H9 (cell line): ENCODE data around the gene ZNF133. TPM values are rescaled to one million over a fixed set of nuclear protein-coding genes. Genes with fewer than 3 reads are reported as not detected.

Source experiments
- DNase-seq: peaks from one replicate; pipeline ENCODE4 v3.0.0-alpha.2; 2017
- H2AFZ ChIP-seq: one replicate; pipeline ENCODE4 v1.6.1; 2013; ENCODE audit warnings: mild to moderate bottlenecking, low read length, control low read depth, moderate library complexity
- H2AK5ac ChIP-seq: 2 replicates; pipeline ENCODE4 v1.6.1; 2013; ENCODE audit warnings: low read length, control low read depth, mixed read lengths; ENCODE audit not compliant: insufficient read length
- H2BK120ac ChIP-seq: one replicate; pipeline ENCODE4 v1.6.1; 2013; ENCODE audit warnings: low read depth, mild to moderate bottlenecking, low read length, control low read depth, inconsistent platforms; ENCODE audit not compliant: poor library complexity, severe bottlenecking
- H2BK12ac ChIP-seq: 2 replicates; pipeline ENCODE4 v1.6.1; 2013; ENCODE audit warnings: low read length, control low read depth, mixed read lengths, low read depth; ENCODE audit not compliant: insufficient read length
- H2BK15ac ChIP-seq: 2 replicates; pipeline ENCODE4 v1.6.1; 2013; ENCODE audit warnings: low read depth, low read length, control low read depth
- H2BK20ac ChIP-seq: one replicate; pipeline ENCODE4 v1.6.1; 2013; ENCODE audit warnings: low read depth, mild to moderate bottlenecking, low read length, control low read depth, inconsistent platforms; ENCODE audit not compliant: poor library complexity, severe bottlenecking
- H2BK5ac ChIP-seq: 2 replicates; pipeline ENCODE4 v1.6.1; 2013; ENCODE audit warnings: low read length, control low read depth, mixed read lengths; ENCODE audit not compliant: insufficient read length
- H3K14ac ChIP-seq: 2 replicates; pipeline ENCODE4 v1.6.1; 2013; ENCODE audit warnings: low read length, control low read depth; ENCODE audit not compliant: insufficient read depth
- H3K18ac ChIP-seq: 2 replicates; pipeline ENCODE4 v1.6.1; 2013; ENCODE audit warnings: low read depth, mild to moderate bottlenecking, mixed read lengths, low read length, control low read depth; ENCODE audit not compliant: insufficient read length
- H3K23ac ChIP-seq: 2 replicates; pipeline ENCODE4 v1.6.1; 2013; ENCODE audit warnings: low read length, control low read depth, mixed read lengths, low read depth; ENCODE audit not compliant: insufficient read length
- H3K23me2 ChIP-seq: 2 replicates; pipeline ENCODE4 v1.6.1; 2013; ENCODE audit warnings: low read depth, mild to moderate bottlenecking, mixed read lengths, low read length, control low read depth; ENCODE audit not compliant: insufficient read length, poor library complexity, severe bottlenecking
- H3K27ac ChIP-seq: 2 replicates; pipeline ENCODE4 v1.5.1; 2013; ENCODE audit warnings: low read length, control low read depth, mixed read lengths, low read depth; ENCODE audit not compliant: insufficient read length
- H3K27me3 ChIP-seq: 2 replicates; pipeline ENCODE4 v1.6.1; 2013; ENCODE audit warnings: low read length, control low read depth, inconsistent platforms; ENCODE audit not compliant: insufficient read depth
- H3K4ac ChIP-seq: 2 replicates; pipeline ENCODE4 v1.6.1; 2013; ENCODE audit warnings: low read depth, mild to moderate bottlenecking, control low read depth, inconsistent platforms, low read length, moderate library complexity
- H3K4me1 ChIP-seq: 2 replicates; pipeline ENCODE4 v1.6.1; 2013; ENCODE audit warnings: low read length, control low read depth, inconsistent platforms; ENCODE audit not compliant: insufficient read depth
- H3K4me2 ChIP-seq: 2 replicates; pipeline ENCODE4 v1.6.1; 2013; ENCODE audit warnings: low read length, control low read depth, mixed read lengths; ENCODE audit not compliant: insufficient read length, insufficient read depth
- H3K56ac ChIP-seq: 2 replicates; pipeline ENCODE4 v1.6.1; 2013; ENCODE audit warnings: low read depth, mild to moderate bottlenecking, mixed read lengths, low read length, control low read depth; ENCODE audit not compliant: insufficient read length
- H3K79me1 ChIP-seq: 2 replicates; pipeline ENCODE4 v1.6.1; 2013; ENCODE audit warnings: low read depth, mild to moderate bottlenecking, moderate library complexity, low read length, control low read depth, inconsistent platforms; ENCODE audit not compliant: insufficient read depth, poor library complexity, severe bottlenecking
- H3K79me2 ChIP-seq: 2 replicates; pipeline ENCODE4 v1.6.1; 2013; ENCODE audit warnings: low read length, control low read depth, inconsistent platforms; ENCODE audit not compliant: insufficient read depth
- H3K9ac ChIP-seq: 2 replicates; pipeline ENCODE4 v1.6.1; 2013; ENCODE audit warnings: low read length, control low read depth, mixed read lengths; ENCODE audit not compliant: insufficient read length; ENCODE audit errors: extremely low read depth
- H3K9me3 ChIP-seq: one replicate; pipeline ENCODE4 v1.6.1; 2013; ENCODE audit warnings: low read depth, low read length, inconsistent platforms; ENCODE audit not compliant: control insufficient read depth
- H3T11ph ChIP-seq: one replicate; pipeline ENCODE4 v1.6.1; 2013; ENCODE audit warnings: mild to moderate bottlenecking, low read length, control low read depth, inconsistent platforms
- H4K20me1 ChIP-seq: one replicate; pipeline ENCODE4 v1.6.1; 2013; ENCODE audit not compliant: control insufficient read depth, insufficient read length, insufficient read depth
- H4K5ac ChIP-seq: 2 replicates; pipeline ENCODE4 v1.6.1; 2013; ENCODE audit warnings: low read depth, mild to moderate bottlenecking, mixed read lengths, low read length, control low read depth; ENCODE audit not compliant: insufficient read length
- H4K8ac ChIP-seq: replicated peaks from 2 replicates; pipeline ENCODE4 v1.6.1; 2013; ENCODE audit warnings: low read length, control low read depth, mixed read lengths, low read depth; ENCODE audit not compliant: insufficient read length
- H4K91ac ChIP-seq: 2 replicates; pipeline ENCODE4 v1.6.1; 2013; ENCODE audit warnings: low read depth, mild to moderate bottlenecking, moderate library complexity, mixed read lengths, low read length, control low read depth; ENCODE audit not compliant: insufficient read length
- H3K27ac Mint-ChIP-seq, 3 experiments: 2 replicates in 2 of 3; 3 replicates in 1 of 3; pipeline ENCODE4 v1.8.0; 2020 to 2021; ENCODE audit warnings: mixed read lengths in 3 of 3, mild to moderate bottlenecking in 1 of 3, moderate library complexity in 1 of 3
- H3K27me3 Mint-ChIP-seq: 2 replicates; pipeline ENCODE4 v1.8.0; 2021; ENCODE audit warnings: low read depth, mild to moderate bottlenecking, moderate library complexity, mixed read lengths
- H3K36me3 Mint-ChIP-seq, 3 experiments: 2 replicates in 2 of 3; 3 replicates in 1 of 3; pipeline ENCODE4 v1.8.0; 2020 to 2021; ENCODE audit warnings: low read depth in 3 of 3, mixed read lengths in 3 of 3; ENCODE audit not compliant: insufficient read depth in 1 of 3
- H3K4me1 Mint-ChIP-seq, 2 experiments: 2 replicates each; pipeline ENCODE4 v1.8.0; 2020; ENCODE audit warnings: mixed read lengths in 2 of 2
- H3K4me3 Mint-ChIP-seq, 2 experiments: 2 replicates in 1 of 2; 3 replicates in 1 of 2; pipeline ENCODE4 v1.8.0; 2020 to 2021; ENCODE audit warnings: mild to moderate bottlenecking in 2 of 2, mixed read lengths in 2 of 2, moderate library complexity in 1 of 2
- H3K9me3 Mint-ChIP-seq, 2 experiments: 2 replicates in 1 of 2; 3 replicates in 1 of 2; pipeline ENCODE4 v1.8.0; 2020; ENCODE audit warnings: mild to moderate bottlenecking in 2 of 2, mixed read lengths in 2 of 2, moderate library complexity in 1 of 2
- CTCF ChIP-seq: fragments of 200-600 bp; sonication (generic); conservative IDR thresholded peaks from 3 replicates; pipeline ENCODE4 v1.8.0; 2021; ENCODE audit warnings: antibody characterized with exemption, mild to moderate bottlenecking
- WGBS: extraction: QIAGEN DNeasy Blood & Tissue Kit; methylation state at CpG from one replicate; pipeline ENCODE4 v1.1.7; 2013; ENCODE audit warnings: missing lambda C conversion rate, low lambda C conversion rate, mixed read lengths; ENCODE audit not compliant: insufficient read length; ENCODE audit errors: extremely low coverage; 5-methylcytosine and 5-hydroxymethylcytosine counted together
- total RNA-seq: library from RNA; stranded (reverse); gene quantifications from 2 replicates; pipeline ENCODE4 v1.2.1, GENCODE V29; 2021

ZNF133 gene
- total RNA-seq, 1 experiment from 2014 or later: 11.0 TPM

- Histone ChIP-seq H2BK5ac (no peak overlapping the region), H3K23me2 (no peaks in the 10 kb centered on the region), H4K8ac (no peak overlapping the region), H4K20me1 (no peaks in the 10 kb centered on the region), H3K27ac (no peak overlapping the region), H4K5ac (no peak overlapping the region), H2BK20ac (no peak overlapping the region), H3K27me3 (no peaks in the 10 kb centered on the region), H3K23ac (no peak overlapping the region), H3K4me1 (no peaks in the 10 kb centered on the region), H3K79me1 (no peaks in the 10 kb centered on the region), H2BK15ac (no peak overlapping the region), H2BK120ac (no peak overlapping the region), H2AK5ac (no peak overlapping the region), H3K79me2 (no peaks in the 10 kb centered on the region; the same call in 1 of the 2 replicates), H3K4ac (no peak overlapping the region), H3K9me3 (no peaks in the 10 kb centered on the region), H4K91ac (no peak overlapping the region), H3K4me2 (no peak overlapping the region), H3K56ac (no peak overlapping the region), H3K14ac (no peak overlapping the region), H2AFZ (no peak overlapping the region), H3K9ac (no peak overlapping the region), H3K18ac (no peak overlapping the region), H2BK12ac (no peak overlapping the region), H3T11ph (no peak overlapping the region)
- Mint-ChIP-seq H3K27ac (no peak overlapping the region), H3K4me1 (no peaks in the 10 kb centered on the region), H3K9me3 (peaks cover 0 to 2% of the 10 kb centered on the region in 2 experiments; a peak in 1 of 5 replicates), H3K27me3 (no peaks in the 10 kb centered on the region), H3K4me3 (no peak overlapping the region), H3K36me3 (peaks cover 1 to 16% (median 13%) of the 10 kb centered on the region in 3 experiments; a peak in 6 of 7 replicates)
- no peak for DNase-seq
- no CpG with 5 or more reads among the region's 3 CpGs for WGBS
- no peak for TF ChIP-seq CTCF
Measured at GRCh38 chr20:18307301-18307700, 19.0 kb downstream of the ZNF133 start.
